GM12878 (cell line): ENCODE data around the gene KLF7. TPM values are rescaled to one million over a fixed set of nuclear protein-coding genes. Genes with fewer than 3 reads are reported as not detected.

Experiments
- ATAC-seq: fragments of 200-7000 bp; cut with Tn5 transposase; 3 replicates; pipeline ENCODE4 v1.9.1; 2020; ENCODE audit warnings: mild to moderate bottlenecking, moderate library complexity
- BruUV-seq: library from RNA; stranded (reverse); fragments of 400-500 nt; replicated peaks from 2 replicates; lab custom pipeline; 2021; lab: Mats Ljungman, UMichigan
- CTCF ChIA-PET: fragments of 300-600 bp; sonication (Branson Sonifier 250); formaldehyde crosslinking; extraction: SDS; loops from one replicate; lab custom pipeline; 2021; ENCODE audit warnings: inconsistent platforms; lab: Yijun Ruan, JAX
- POLR2A ChIA-PET: fragments of 350-600 bp; formaldehyde crosslinking; extraction: SDS; loops from one replicate; lab custom pipeline; 2021; ENCODE audit warnings: inconsistent platforms; lab: Charles Lee
- RAD21 ChIA-PET: fragments of 300-600 bp; sonication (Branson Sonifier 250); formaldehyde crosslinking; loops from one replicate; lab custom pipeline; 2023; ENCODE audit warnings: antibody characterized with exemption; ENCODE audit not compliant: unreplicated experiment; lab: Charles Lee
- SMC1A ChIA-PET: fragments of 300-600 bp; sonication (Branson Sonifier 250); formaldehyde crosslinking; loops from one replicate; lab custom pipeline; 2023; ENCODE audit not compliant: unreplicated experiment, uncharacterized antibody; lab: Charles Lee
- DNase-seq: peaks from one replicate; pipeline ENCODE4 v3.0.0-alpha.2; 2011; ENCODE audit warnings: low read depth, low spot score
- FAIRE-seq: peaks from 3 replicates; lab custom pipeline; 2011; peaks lifted over from hg19 to GRCh38; lab: Jason Lieb, UNC
- H2AFZ ChIP-seq: 2 replicates; pipeline ENCODE4 v1.6.0; 2011; ENCODE audit warnings: low read depth, low read length, control low read depth; ENCODE audit not compliant: control insufficient read depth
- H3K27ac ChIP-seq: 2 replicates; pipeline ENCODE4 v1.5.1; 2011; ENCODE audit warnings: control low read depth; ENCODE audit not compliant: control insufficient read depth, insufficient read depth
- H3K27me3 ChIP-seq, 2 experiments: replicated peaks in 1 of 2; 2 replicates each; pipeline versions ENCODE4 v1.6.0 to v1.6.1; 2011; ENCODE audit warnings: low read length in 1 of 2; ENCODE audit not compliant: control insufficient read depth in 2 of 2, insufficient read depth in 2 of 2
- H3K36me3 ChIP-seq, 2 experiments: 2 replicates each; pipeline ENCODE4 v1.5.1; 2011; ENCODE audit warnings: low read length in 1 of 2; ENCODE audit not compliant: control insufficient read depth in 2 of 2, insufficient read depth in 2 of 2
- H3K4me1 ChIP-seq: 2 replicates; pipeline ENCODE4 v1.6.1; 2011; ENCODE audit warnings: mild to moderate bottlenecking, low read length, moderate library complexity, mixed read lengths; ENCODE audit not compliant: control insufficient read depth, insufficient read depth
- H3K4me2 ChIP-seq: 2 replicates; pipeline ENCODE4 v1.6.0; 2011; ENCODE audit warnings: control low read depth; ENCODE audit not compliant: control insufficient read depth, insufficient read depth
- H3K4me3 ChIP-seq: fragments of 200-600 bp; sonication (generic); 2 replicates; pipeline ENCODE4 v1.5.1; 2016
- H3K79me2 ChIP-seq: 2 replicates; pipeline ENCODE4 v1.6.0; 2011; ENCODE audit warnings: low read length; ENCODE audit not compliant: control insufficient read depth, insufficient read depth
- H3K9ac ChIP-seq: 2 replicates; pipeline ENCODE4 v1.8.0; 2011; ENCODE audit warnings: low read length, control low read depth, mixed read lengths; ENCODE audit not compliant: control insufficient read depth, insufficient read depth
- H3K9me3 ChIP-seq: replicated peaks from 3 replicates; pipeline ENCODE4 v1.5.1; 2011; ENCODE audit warnings: mild to moderate bottlenecking, low read length; ENCODE audit not compliant: control insufficient read depth, insufficient read depth
- H4K20me1 ChIP-seq: 2 replicates; pipeline ENCODE4 v1.6.0; 2011; ENCODE audit not compliant: control insufficient read depth, insufficient read depth
- BHLHE40 ChIP-seq, 2 experiments: fragments of 450-650 bp in 1 of 2; IDR thresholded peaks; 2 replicates each; pipeline ENCODE4 v1.6.1; 2011 to 2017; ENCODE audit warnings: low read depth in 2 of 2, borderline replicate concordance in 1 of 2, improper control_type of control experiment in 1 of 2, low read length in 1 of 2, mild to moderate bottlenecking in 1 of 2
- MTA2 ChIP-seq: fragments of 450-650 bp; IDR thresholded peaks from 2 replicates; pipeline ENCODE4 v1.6.1; 2016; ENCODE audit warnings: low read depth, mild to moderate bottlenecking, moderate library complexity
- NBN ChIP-seq: fragments of 450-650 bp; IDR thresholded peaks from 2 replicates; pipeline ENCODE4 v1.6.1; 2016
- NFIC ChIP-seq: IDR thresholded peaks from 2 replicates; pipeline ENCODE4 v1.6.1; 2012; ENCODE audit warnings: low read depth, mild to moderate bottlenecking, inconsistent platforms, low read length, moderate library complexity
- PAX8 ChIP-seq: fragments of 450-650 bp; IDR thresholded peaks from 2 replicates; pipeline ENCODE4 v1.6.1; 2017; ENCODE audit warnings: mild to moderate bottlenecking, moderate library complexity
- SPI1 ChIP-seq: IDR thresholded peaks from 2 replicates; pipeline ENCODE4 v1.6.1; 2011; ENCODE audit warnings: low read depth, mild to moderate bottlenecking, low read length, moderate library complexity, borderline replicate concordance; ENCODE audit not compliant: insufficient read depth
- TBL1XR1 ChIP-seq: IDR thresholded peaks from 2 replicates; pipeline ENCODE4 v1.6.1; 2012; ENCODE audit warnings: low read depth, low read length, improper control_type of control experiment
- ZNF384 ChIP-seq: IDR thresholded peaks from 2 replicates; pipeline ENCODE4 v1.6.1; 2012; ENCODE audit warnings: low read depth, mild to moderate bottlenecking, low read length, improper control_type of control experiment, borderline replicate concordance
- WGBS: methylation state at CpG from one replicate; pipeline ENCODE4 v1.1.6; 2016; ENCODE audit warnings: low lambda C conversion rate; ENCODE audit not compliant: insufficient replicate concordance, insufficient coverage; ENCODE audit errors: missing lambda C conversion rate; 5-methylcytosine and 5-hydroxymethylcytosine counted together
- in situ Hi-C: fragments of 300-500 bp; cut with MboI; formaldehyde crosslinking; loops from 9 replicates; pipeline ENCODE4 v1.14.3; 2018; ENCODE audit warnings: mixed read lengths
- intact Hi-C: fragments of 100-400 bp; cut with micrococcal nuclease; formaldehyde crosslinking; loops from one replicate; pipeline ENCODE4 v1.14.2; 2022; ENCODE audit not compliant: unreplicated experiment
- polyA plus RNA-seq, 11 experiments: library from polyadenylated mRNA; depleted of rRNA in 4 of 11; unstranded in 6 of 11; stranded (reverse) in 5 of 11; fragments of >200 nt; fragmentation: Nextera tagmentation in 4 of 11; fragmentation: Illumina TruSeq in 1 of 11; extraction: Ambion mirVana in 4 of 11; extraction: Trizol in 1 of 11; gene quantifications; 1 replicate in 1 of 11; 2 replicates in 10 of 11; pipeline versions ENCODE4 v1.2.1 to v1.2.3, GENCODE V29; 2011 to 2016; ENCODE audit warnings: inconsistent platforms in 2 of 11, missing spikeins in 2 of 11, low read depth in 1 of 11
- total RNA-seq, 4 experiments: library from RNA; depleted of rRNA in 3 of 4; stranded (reverse); fragments of >200 nt in 3 of 4; fragmentation: Illumina TruSeq in 1 of 4; extraction: Trizol in 1 of 4; gene quantifications; 2 replicates each; pipeline versions ENCODE4 v1.2.1 to v1.2.3, GENCODE V29; 2013 to 2021
- TF ChIP-seq, protein P1 (sequence below): IDR thresholded peaks from 2 replicates; pipeline ENCODE4 v1.6.1; 2012; ENCODE audit warnings: improper control_type of control experiment, low read depth, low read length; ENCODE audit not compliant: insufficient replicate concordance
- TF ChIP-seq, protein P2 (sequence below): fragments of 450-650 bp; IDR thresholded peaks from 2 replicates; pipeline ENCODE4 v1.6.1; 2017; ENCODE audit warnings: low read depth, mild to moderate bottlenecking, moderate library complexity

KLF7 gene
- total and polyA plus RNA-seq, 10 of the 15 experiments (the other 5 are each of a cell fraction or from before 2014, with no cell fraction given): 2.4 to 24.8 (median 8.5) TPM

DNA sequence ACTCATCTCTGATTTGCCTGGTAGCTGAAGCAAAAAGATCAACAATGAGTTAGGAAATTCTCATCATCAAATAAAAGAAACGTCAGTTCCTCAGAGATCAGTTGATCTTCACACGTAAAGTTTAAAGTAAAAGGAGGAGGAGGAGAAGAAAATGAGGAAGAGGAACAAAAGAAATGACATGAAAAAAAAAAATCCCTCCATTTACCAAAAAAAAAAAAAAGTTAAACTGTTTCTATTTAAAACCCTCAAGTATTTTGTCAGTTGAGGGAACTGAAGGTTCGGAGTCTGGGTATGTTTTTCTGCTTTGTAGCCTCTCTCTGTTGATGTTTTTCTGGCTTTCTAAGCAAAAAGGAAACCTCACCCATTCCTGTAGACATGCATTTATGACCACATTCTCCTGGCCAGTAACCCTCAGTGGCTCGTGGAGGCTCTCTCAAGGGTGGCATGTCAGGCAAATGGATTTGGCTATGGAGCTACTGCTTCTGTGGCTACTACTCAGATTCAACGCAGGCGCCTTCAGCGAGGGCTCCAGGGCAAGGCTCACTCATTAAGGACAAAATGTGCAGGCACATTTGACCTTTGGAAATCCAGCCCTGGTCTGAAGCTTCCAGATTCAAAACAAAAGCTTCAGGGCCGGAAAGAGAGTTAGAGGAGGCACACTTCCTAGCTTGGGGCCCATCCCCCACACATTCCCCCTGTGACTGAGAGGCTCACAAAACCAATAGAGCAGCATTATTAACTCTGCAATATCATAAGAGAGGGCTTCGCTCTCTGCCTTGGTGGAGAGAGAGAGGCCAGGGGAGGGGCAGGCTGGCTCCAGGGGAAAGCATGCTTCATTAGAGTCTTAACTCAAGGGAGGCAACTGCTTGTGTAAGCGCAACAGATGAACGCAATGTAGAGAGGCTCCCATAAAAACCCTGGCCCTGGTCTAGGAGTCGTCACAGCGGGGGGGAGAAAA is 22.3 kb downstream of the KLF7 start:
- Histone ChIP-seq H3K36me3 (no peaks in the 10 kb centered on the region; a peak in 2 of 4 replicates), H3K27me3 (no peaks in the 10 kb centered on the region), H2AFZ (peak overlapping the region; percentile 77), H3K27ac (peak overlapping the region; percentile 77), H3K9me3 (no peaks in the 10 kb centered on the region), H3K79me2 (peaks cover 16% of the 10 kb centered on the region), H3K4me3 (peak overlapping the region; percentile 29), H4K20me1 (no peaks in the 10 kb centered on the region), H3K4me2 (peak overlapping the region; percentile 91), H3K4me1 (peaks cover 20% of the 10 kb centered on the region), H3K9ac (peak overlapping the region; percentile 58)
- in situ Hi-C loops (loop anchor here (5.0 kb wide), 1 partner anchor 329 kb away; no protein-coding TSS in a partner anchor), intact Hi-C loops (loop anchor here (5.0 kb wide), 1 partner anchor 329 kb away; no protein-coding TSS in a partner anchor)
- ATAC-seq (peak; percentile 72), FAIRE-seq (no peak), DNase-seq (no peak)
- SMC1A ChIA-PET: interaction anchor here (0.6 to 6.6 kb wide), 24 partner anchors 11 to 383 kb away, joined by 3 to 61 read pairs (median 3); partner anchors contain the start of gene KLF7
- RAD21 ChIA-PET: interaction anchor here (1.0 to 4.2 kb wide), 16 partner anchors 9 to 343 kb away, joined by 3 to 58 read pairs (median 4); partner anchors contain the start of gene KLF7
- POLR2A ChIA-PET: interaction anchor here (0.5 to 6.2 kb wide), 9 partner anchors 9 to 519 kb away, joined by 3 to 56 read pairs (median 4); partner anchors contain the start of gene KLF7
- BruUV-seq: TSS peak; percentile 77
- 15% methylated on average over 12 of the region's 13 CpGs for WGBS
- CTCF ChIA-PET: interaction anchor here (0.7 to 4.2 kb wide), 17 partner anchors 11 to 344 kb away, joined by 3 to 36 read pairs (median 4); partner anchors contain the start of gene KLF7
- TF ChIP-seq SPI1: peak; percentile 64
- TF ChIP-seq TBL1XR1: no peak
- TF ChIP-seq ZNF384: peak; percentile 76; the same call in 1 of the 2 replicates
- TF ChIP-seq NBN: 0 out of 2 replicates have a peak, but pooled peaks have one; percentile 46
- TF ChIP-seq, protein P1, sequence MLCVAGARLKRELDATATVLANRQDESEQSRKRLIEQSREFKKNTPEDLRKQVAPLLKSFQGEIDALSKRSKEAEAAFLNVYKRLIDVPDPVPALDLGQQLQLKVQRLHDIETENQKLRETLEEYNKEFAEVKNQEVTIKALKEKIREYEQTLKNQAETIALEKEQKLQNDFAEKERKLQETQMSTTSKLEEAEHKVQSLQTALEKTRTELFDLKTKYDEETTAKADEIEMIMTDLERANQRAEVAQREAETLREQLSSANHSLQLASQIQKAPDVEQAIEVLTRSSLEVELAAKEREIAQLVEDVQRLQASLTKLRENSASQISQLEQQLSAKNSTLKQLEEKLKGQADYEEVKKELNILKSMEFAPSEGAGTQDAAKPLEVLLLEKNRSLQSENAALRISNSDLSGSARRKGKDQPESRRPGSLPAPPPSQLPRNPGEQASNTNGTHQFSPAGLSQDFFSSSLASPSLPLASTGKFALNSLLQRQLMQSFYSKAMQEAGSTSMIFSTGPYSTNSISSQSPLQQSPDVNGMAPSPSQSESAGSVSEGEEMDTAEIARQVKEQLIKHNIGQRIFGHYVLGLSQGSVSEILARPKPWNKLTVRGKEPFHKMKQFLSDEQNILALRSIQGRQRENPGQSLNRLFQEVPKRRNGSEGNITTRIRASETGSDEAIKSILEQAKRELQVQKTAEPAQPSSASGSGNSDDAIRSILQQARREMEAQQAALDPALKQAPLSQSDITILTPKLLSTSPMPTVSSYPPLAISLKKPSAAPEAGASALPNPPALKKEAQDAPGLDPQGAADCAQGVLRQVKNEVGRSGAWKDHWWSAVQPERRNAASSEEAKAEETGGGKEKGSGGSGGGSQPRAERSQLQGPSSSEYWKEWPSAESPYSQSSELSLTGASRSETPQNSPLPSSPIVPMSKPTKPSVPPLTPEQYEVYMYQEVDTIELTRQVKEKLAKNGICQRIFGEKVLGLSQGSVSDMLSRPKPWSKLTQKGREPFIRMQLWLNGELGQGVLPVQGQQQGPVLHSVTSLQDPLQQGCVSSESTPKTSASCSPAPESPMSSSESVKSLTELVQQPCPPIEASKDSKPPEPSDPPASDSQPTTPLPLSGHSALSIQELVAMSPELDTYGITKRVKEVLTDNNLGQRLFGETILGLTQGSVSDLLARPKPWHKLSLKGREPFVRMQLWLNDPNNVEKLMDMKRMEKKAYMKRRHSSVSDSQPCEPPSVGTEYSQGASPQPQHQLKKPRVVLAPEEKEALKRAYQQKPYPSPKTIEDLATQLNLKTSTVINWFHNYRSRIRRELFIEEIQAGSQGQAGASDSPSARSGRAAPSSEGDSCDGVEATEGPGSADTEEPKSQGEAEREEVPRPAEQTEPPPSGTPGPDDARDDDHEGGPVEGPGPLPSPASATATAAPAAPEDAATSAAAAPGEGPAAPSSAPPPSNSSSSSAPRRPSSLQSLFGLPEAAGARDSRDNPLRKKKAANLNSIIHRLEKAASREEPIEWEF: no peak
- 0 out of 2 replicates have a peak, but pooled peaks have one; percentile 53 for TF ChIP-seq NFIC
- 0 out of 4 replicates have a peak, but pooled peaks of 1 of the 2 experiments have one; percentile 7 for TF ChIP-seq BHLHE40 (IDR thresholded peaks at IDR 0.05; ENCODE audit: borderline replicate concordance in 1 of 2, low read depth in 2 of 2, low read length in 1 of 2)
- peak; percentile 50 for TF ChIP-seq MTA2
- TF ChIP-seq, protein P2, sequence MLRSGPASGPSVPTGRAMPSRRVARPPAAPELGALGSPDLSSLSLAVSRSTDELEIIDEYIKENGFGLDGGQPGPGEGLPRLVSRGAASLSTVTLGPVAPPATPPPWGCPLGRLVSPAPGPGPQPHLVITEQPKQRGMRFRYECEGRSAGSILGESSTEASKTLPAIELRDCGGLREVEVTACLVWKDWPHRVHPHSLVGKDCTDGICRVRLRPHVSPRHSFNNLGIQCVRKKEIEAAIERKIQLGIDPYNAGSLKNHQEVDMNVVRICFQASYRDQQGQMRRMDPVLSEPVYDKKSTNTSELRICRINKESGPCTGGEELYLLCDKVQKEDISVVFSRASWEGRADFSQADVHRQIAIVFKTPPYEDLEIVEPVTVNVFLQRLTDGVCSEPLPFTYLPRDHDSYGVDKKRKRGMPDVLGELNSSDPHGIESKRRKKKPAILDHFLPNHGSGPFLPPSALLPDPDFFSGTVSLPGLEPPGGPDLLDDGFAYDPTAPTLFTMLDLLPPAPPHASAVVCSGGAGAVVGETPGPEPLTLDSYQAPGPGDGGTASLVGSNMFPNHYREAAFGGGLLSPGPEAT: peak; percentile 47; the same call in 1 of the 2 replicates
- peak; percentile 77; the same call in 1 of the 2 replicates for TF ChIP-seq PAX8
